PC-9 (cell line): ENCODE data around the gene PPY.

Source experiments
- EZH2 ChIP-seq: fragments of 200-600 bp; sonication (generic); IDR thresholded peaks from 2 replicates; pipeline ENCODE4 v1.8.0; 2017; ENCODE audit warnings: antibody characterized with exemption, low read depth
- TF ChIP-seq, protein P1 (sequence below): fragments of 200-600 bp; sonication (generic); conservative IDR thresholded peaks from 2 replicates; pipeline ENCODE4 v1.6.1; 2017; ENCODE audit warnings: mixed run types, antibody characterized with exemption, mild to moderate bottlenecking, moderate library complexity

DNA sequence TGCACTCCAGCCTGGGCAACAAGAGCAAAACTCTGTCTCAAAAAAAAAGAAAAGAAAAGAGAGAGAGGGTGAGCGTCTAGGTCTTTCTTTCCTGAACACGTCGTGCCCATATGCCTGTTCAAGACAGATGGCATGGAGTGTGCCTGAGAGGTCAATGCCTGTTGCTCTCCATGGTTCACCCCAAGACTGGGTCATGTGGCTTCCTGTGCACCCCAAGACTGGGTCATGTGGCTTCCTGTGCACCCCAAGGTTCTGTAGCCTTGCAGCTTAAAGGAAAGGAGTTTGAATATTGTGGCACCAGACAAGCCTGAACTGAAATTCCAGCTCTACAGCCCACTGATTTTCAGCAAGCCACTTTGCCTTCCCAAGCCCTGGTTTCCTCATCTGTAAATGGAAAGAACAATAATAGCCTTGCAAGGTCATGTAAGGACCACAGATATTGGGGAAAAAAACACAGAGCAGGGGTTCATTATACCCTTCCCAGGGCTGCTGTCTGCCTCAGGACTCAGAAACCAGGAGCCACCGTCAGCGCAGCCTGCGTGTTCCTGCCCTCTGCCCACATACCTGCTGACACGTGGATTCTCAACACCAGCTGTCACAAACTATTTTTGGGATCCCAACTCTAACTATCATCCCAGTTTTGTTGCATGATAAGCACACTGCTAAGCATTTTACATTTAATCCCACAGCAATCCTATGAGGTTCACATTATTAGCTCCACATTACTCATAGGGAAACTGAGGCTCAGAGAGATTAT lies 44.1 kb upstream of the PPY start:
- TF ChIP-seq, protein P1, sequence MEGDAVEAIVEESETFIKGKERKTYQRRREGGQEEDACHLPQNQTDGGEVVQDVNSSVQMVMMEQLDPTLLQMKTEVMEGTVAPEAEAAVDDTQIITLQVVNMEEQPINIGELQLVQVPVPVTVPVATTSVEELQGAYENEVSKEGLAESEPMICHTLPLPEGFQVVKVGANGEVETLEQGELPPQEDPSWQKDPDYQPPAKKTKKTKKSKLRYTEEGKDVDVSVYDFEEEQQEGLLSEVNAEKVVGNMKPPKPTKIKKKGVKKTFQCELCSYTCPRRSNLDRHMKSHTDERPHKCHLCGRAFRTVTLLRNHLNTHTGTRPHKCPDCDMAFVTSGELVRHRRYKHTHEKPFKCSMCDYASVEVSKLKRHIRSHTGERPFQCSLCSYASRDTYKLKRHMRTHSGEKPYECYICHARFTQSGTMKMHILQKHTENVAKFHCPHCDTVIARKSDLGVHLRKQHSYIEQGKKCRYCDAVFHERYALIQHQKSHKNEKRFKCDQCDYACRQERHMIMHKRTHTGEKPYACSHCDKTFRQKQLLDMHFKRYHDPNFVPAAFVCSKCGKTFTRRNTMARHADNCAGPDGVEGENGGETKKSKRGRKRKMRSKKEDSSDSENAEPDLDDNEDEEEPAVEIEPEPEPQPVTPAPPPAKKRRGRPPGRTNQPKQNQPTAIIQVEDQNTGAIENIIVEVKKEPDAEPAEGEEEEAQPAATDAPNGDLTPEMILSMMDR = no peak
- TF ChIP-seq EZH2 = no peak
